Sigmoid colon (tissue), 7 donors: ENCODE results near the gene DAGLB. TPM values are rescaled to one million over a fixed set of nuclear protein-coding genes. Genes with fewer than 3 reads are reported as not detected.

ENCODE experiments used
- DNase-seq: peaks from one replicate; pipeline ENCODE4 v3.0.0-alpha.2; 2019
- H3K27ac ChIP-seq, 4 donors: fragments of 200-600 bp; sonication (generic); one replicate each; pipeline ENCODE4 v1.5.1; 2016 to 2019; ENCODE audit warnings: mild to moderate bottlenecking in 1 of 4
- H3K27me3 ChIP-seq, 3 donors: fragments of 200-600 bp; sonication (generic); one replicate each; pipeline ENCODE4 v1.5.1; 2019; ENCODE audit warnings: mild to moderate bottlenecking in 1 of 3
- H3K36me3 ChIP-seq, 4 donors: fragments of 200-600 bp; sonication (generic); one replicate each; pipeline ENCODE4 v1.5.1; 2016 to 2019
- H3K4me1 ChIP-seq, 4 donors: fragments of 200-600 bp; sonication (generic); one replicate each; pipeline ENCODE4 v1.5.1; 2017 to 2019
- H3K4me3 ChIP-seq, 4 donors: fragments of 200-600 bp; sonication (generic); one replicate each; pipeline ENCODE4 v1.5.1; 2017 to 2019; ENCODE audit warnings: mild to moderate bottlenecking in 2 of 4, moderate library complexity in 1 of 4
- H3K9me3 ChIP-seq, 4 donors: fragments of 200-600 bp in 3 of 4; sonication (generic) in 3 of 4; one replicate each; pipeline versions ENCODE4 v1.5.1 to v1.6.1; 2013 to 2019
- EP300 ChIP-seq, 4 donors: sonication (generic); formaldehyde crosslinking; IDR thresholded peaks; one replicate each; pipeline ENCODE4 v1.6.1; 2017; ENCODE audit warnings: antibody characterized with exemption in 4 of 4
- POLR2A ChIP-seq, 2 donors: fragments of 450-650 bp; IDR thresholded peaks; one replicate each; pipeline ENCODE4 v1.6.1; 2016; ENCODE audit warnings: antibody characterized with exemption in 2 of 2, mild to moderate bottlenecking in 2 of 2, moderate library complexity in 2 of 2
- POLR2AphosphoS5 ChIP-seq, 4 donors: sonication (generic); formaldehyde crosslinking; IDR thresholded peaks; one replicate each; pipeline ENCODE4 v1.6.1; 2017; ENCODE audit warnings: antibody characterized with exemption in 4 of 4
- WGBS, 2 donors: extraction: QIAGEN DNeasy Blood & Tissue Kit; methylation state at CpG; one replicate each; pipeline ENCODE4 v1.1.7; 2013; 5-methylcytosine and 5-hydroxymethylcytosine counted together
- intact Hi-C: fragments of 100-400 bp; cut with DNase I; formaldehyde crosslinking; loops from one replicate; pipeline ENCODE4 v1.15.1; 2023
- polyA plus RNA-seq, 3 donors: library from polyadenylated mRNA; stranded (reverse); fragments of 200-250 nt; gene quantifications; one replicate each; pipeline ENCODE4 v1.2.3, GENCODE V29; 2013
- total RNA-seq, 4 donors: library from RNA; depleted of rRNA; stranded (reverse); fragments of >200 nt; gene quantifications; one replicate each; pipeline ENCODE4 v1.1.0, GENCODE V29; 2016
- TF ChIP-seq, protein P1 (sequence below), 4 experiments: fragments of 450-650 bp in 3 of 4; fragments of 200-600 bp in 1 of 4; IDR thresholded peaks; one replicate each; pipeline ENCODE4 v1.5.1; 2016 to 2019; ENCODE audit warnings: antibody characterized with exemption in 4 of 4, mild to moderate bottlenecking in 3 of 4, moderate library complexity in 2 of 4
- donor health status: healthy with polysubstance abuse.
- donor health status: Bipolar disorder and iron deficiency.
- donor health status: healthy.

DAGLB gene
- total and polyA plus RNA-seq, 7 donors, result 3.0 to 11.7 (median 7.7) TPM

DNA sequence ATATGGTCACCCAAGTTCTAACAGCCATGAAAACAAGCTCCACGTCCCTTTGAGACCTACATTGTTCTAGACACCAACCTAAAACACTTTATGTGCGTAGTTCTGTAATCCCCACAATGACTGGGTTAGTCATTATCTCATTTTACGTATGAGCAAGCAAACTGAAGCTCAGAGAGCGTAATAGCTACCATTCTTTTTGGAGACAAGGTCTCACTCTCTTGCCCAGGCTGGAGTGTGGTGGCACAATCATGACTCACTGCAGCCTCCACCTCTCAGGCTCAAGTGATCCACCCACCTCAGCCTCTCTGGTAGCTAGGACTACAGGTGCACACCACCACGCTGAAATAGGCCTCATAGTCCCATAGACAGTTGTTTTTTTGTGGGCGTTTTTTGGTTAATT, 10.5 kb downstream of the DAGLB start:
- 91 to 95% methylated on average over 6 of the region's 6 CpGs for WGBS, 2 donors
- Histone ChIP-seq H3K4me1 (peaks cover 0 to 21% (median 10%) of the 10 kb centered on the region in 4 donors), H3K9me3 (no peaks in the 10 kb centered on the region), H3K36me3 (peaks cover 0 to 13% (median 0%) of the 10 kb centered on the region in 4 donors), H3K27me3 (no peaks in the 10 kb centered on the region), H3K27ac (no peak overlapping the region), H3K4me3 (no peak overlapping the region)
- TF ChIP-seq POLR2AphosphoS5 (IDR thresholded peaks at IDR 0.05) (no peak), EP300 (IDR thresholded peaks at IDR 0.05) (no peak), POLR2A (IDR thresholded peaks at IDR 0.05) (no peak)
- TF ChIP-seq, protein P1, sequence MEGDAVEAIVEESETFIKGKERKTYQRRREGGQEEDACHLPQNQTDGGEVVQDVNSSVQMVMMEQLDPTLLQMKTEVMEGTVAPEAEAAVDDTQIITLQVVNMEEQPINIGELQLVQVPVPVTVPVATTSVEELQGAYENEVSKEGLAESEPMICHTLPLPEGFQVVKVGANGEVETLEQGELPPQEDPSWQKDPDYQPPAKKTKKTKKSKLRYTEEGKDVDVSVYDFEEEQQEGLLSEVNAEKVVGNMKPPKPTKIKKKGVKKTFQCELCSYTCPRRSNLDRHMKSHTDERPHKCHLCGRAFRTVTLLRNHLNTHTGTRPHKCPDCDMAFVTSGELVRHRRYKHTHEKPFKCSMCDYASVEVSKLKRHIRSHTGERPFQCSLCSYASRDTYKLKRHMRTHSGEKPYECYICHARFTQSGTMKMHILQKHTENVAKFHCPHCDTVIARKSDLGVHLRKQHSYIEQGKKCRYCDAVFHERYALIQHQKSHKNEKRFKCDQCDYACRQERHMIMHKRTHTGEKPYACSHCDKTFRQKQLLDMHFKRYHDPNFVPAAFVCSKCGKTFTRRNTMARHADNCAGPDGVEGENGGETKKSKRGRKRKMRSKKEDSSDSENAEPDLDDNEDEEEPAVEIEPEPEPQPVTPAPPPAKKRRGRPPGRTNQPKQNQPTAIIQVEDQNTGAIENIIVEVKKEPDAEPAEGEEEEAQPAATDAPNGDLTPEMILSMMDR (IDR thresholded peaks at IDR 0.05), result no peak
- DNase-seq, result no peak
- intact Hi-C loops, result loop anchor here (5.0 kb wide), 1 partner anchor 165 kb away; the partner anchor contains the start of gene CYTH3

DNA sequence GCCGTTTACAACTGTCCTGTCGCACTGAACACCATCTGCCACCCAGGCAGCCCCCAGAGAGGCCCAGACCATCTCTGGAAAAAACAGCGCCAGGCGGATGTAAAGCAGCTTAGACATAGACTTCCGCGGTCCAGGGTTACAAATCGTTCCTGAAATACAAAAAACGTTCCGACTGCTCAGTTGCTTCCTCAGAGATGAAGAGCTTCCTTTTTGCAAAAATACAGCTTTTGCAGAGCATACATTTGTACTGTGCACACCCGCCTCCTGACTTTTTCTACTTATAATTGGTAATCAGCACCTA, 11.4 kb downstream of the DAGLB start:
- intact Hi-C loops, result loop anchor here (5.0 kb wide), 1 partner anchor 164 kb away; the partner anchor contains the start of gene CYTH3
- TF ChIP-seq EP300 (IDR thresholded peaks at IDR 0.05) (no peak), POLR2AphosphoS5 (IDR thresholded peaks at IDR 0.05) (no peak), POLR2A (IDR thresholded peaks at IDR 0.05) (no peak)
- TF ChIP-seq, protein P1 (IDR thresholded peaks at IDR 0.05), result no peak
- no peaks in the 10 kb centered on the region for H3K9me3 ChIP-seq
- peaks cover 0 to 19% (median 0%) of the 10 kb centered on the region in 4 donors for H3K36me3 ChIP-seq
- H3K27me3 ChIP-seq, result no peaks in the 10 kb centered on the region
- 53 to 89% methylated on average over 10 of the region's 10 CpGs for WGBS, 2 donors
- H3K4me3 ChIP-seq, result no peak overlapping the region
- H3K27ac ChIP-seq, result peak overlapping the region in 3 of 4 donors; percentile 34 to 65 (median 60)
- peaks cover 0 to 21% (median 10%) of the 10 kb centered on the region in 4 donors for H3K4me1 ChIP-seq
- DNase-seq, result no peak

DNA sequence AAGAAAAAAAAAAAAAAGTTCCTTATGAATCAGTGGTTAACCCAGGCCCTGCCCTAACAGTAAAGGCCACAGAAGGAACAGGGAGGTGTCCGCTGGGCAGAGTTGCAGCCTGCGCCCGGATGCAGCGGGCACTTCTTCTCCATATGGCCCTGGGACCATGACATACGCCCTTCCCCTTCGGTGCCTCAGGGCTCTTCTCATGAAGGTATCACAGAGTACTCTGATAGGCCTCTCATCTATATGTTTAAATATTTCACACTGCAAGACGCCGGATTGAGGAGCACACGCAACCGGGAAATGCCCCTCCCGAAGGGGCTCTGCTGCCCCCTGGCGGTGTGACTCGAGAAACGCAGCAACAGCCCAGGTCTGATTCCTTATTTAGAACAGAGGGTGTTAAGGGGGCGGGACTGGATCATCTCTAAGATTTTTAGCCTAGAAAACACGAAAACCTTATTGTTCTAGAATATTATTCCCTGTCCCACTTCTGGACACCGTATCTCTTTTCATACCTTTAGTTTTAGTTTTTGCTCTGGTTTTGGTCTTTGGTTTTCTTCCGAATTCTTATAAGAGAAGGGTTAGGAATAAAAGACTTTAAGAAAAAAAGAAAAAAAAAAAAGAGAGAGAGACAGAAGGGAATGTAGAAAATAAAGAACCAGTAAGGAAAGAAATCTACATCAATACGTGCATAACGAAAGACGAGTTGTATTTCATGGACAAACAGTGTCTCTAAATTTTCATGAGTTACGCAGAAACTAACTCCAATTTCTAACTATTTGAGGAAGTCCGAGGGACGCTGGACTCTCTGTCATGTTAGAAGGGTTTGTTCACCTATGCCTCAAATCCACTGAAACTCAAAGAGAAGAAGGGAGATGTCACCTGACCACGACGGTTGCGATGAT, 12.0 kb downstream of the DAGLB start:
- intact Hi-C loops, result loop anchor here (5.0 kb wide), 1 partner anchor 163 kb away; the partner anchor contains the start of gene CYTH3
- WGBS, 2 donors, result 37 to 41% methylated on average over 27 of the region's 27 CpGs
- Histone ChIP-seq H3K27me3 (no peaks in the 10 kb centered on the region), H3K9me3 (no peaks in the 10 kb centered on the region), H3K4me3 (peak overlapping the region in 2 of 4 donors; percentile 11 to 22), H3K4me1 (peaks cover 0 to 21% (median 10%) of the 10 kb centered on the region in 4 donors), H3K27ac (peak overlapping the region; percentile 34 to 65 (median 61)), H3K36me3 (peaks cover 0 to 21% (median 0%) of the 10 kb centered on the region in 4 donors)
- DNase-seq, result peak; percentile 90
- TF ChIP-seq, protein P1 (IDR thresholded peaks at IDR 0.05), result peak; percentile 75 to 98 (median 92)
- TF ChIP-seq POLR2AphosphoS5 (IDR thresholded peaks at IDR 0.05) (peak in 1 of 4 donors; percentile 8), POLR2A (IDR thresholded peaks at IDR 0.05) (no peak), EP300 (IDR thresholded peaks at IDR 0.05) (no peak)

DNA sequence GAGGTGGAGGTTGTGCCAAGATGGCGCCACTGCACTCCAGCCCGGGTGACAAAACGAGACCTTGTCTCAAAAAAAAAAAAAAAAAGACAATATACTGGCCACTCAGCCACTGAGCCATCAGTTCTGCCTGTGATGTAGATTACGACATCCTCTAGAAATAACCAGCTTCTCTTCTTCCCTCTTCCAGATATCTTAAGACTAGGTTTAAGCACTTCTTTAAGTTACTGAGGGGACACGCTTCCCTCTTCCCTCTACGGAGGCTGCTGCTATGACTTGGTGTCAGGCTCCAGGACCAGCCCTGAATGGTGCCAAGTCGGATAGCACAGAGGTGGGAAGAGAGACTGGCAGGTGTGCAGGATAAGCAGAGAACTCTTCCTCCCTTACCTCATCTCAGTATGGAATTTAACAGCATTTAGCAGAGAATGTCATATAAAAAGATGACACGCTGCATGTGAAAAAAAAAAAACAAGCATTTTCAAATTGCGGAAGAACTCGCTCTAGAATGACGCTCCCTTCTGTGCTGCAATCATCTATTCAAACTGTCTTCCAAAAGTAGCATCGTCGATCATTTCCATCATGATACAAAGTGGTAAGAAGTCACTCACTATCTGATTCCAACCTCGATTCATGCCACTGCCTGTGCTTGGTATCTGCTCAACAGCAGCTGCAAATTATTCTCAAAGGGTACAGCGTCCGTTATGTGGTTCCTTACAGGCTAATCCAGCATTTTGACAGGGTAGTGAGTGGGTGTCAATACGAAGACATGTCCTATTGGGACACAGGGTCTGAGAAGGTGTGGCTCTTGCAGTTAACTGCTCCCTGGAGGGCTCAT, 13.8 kb downstream of the DAGLB start:
- TF ChIP-seq EP300 (IDR thresholded peaks at IDR 0.05) (no peak), POLR2AphosphoS5 (IDR thresholded peaks at IDR 0.05) (peak in 1 of 4 donors; percentile 11)
- intact Hi-C loops, result loop anchor here (5.0 kb wide), 1 partner anchor 42 kb away; no protein-coding TSS in a partner anchor
- H3K27ac ChIP-seq, result peak overlapping the region in 3 of 4 donors; percentile 31 to 65 (median 60)
- no peak for DNase-seq
- WGBS, 2 donors, result 91 to 94% methylated on average over 17 of the region's 17 CpGs
- no peak overlapping the region for H3K4me3 ChIP-seq
- peaks cover 0 to 20% (median 10%) of the 10 kb centered on the region in 4 donors for H3K4me1 ChIP-seq
- no peaks in the 10 kb centered on the region for H3K27me3 ChIP-seq
- no peaks in the 10 kb centered on the region for H3K9me3 ChIP-seq
- peaks cover 0 to 34% (median 4%) of the 10 kb centered on the region in 4 donors for H3K36me3 ChIP-seq
